H9 (cell line): ENCODE measurements around the gene USP35. TPM values are rescaled to one million over a fixed set of nuclear protein-coding genes. Genes with fewer than 3 reads are reported as not detected.
A peak's percentile ranks its signal among the peaks of the same experiment; 100 is the strongest.

ENCODE experiments used
- DNase-seq: peaks from one replicate; pipeline ENCODE4 v3.0.0-alpha.2; 2017
- H2AFZ ChIP-seq: one replicate; pipeline ENCODE4 v1.6.1; 2013; ENCODE audit warnings: mild to moderate bottlenecking, low read length, control low read depth, moderate library complexity
- H2AK5ac ChIP-seq: 2 replicates; pipeline ENCODE4 v1.6.1; 2013; ENCODE audit warnings: low read length, control low read depth, mixed read lengths; ENCODE audit not compliant: insufficient read length
- H2BK120ac ChIP-seq: one replicate; pipeline ENCODE4 v1.6.1; 2013; ENCODE audit warnings: low read depth, mild to moderate bottlenecking, low read length, control low read depth, inconsistent platforms; ENCODE audit not compliant: poor library complexity, severe bottlenecking
- H2BK12ac ChIP-seq: 2 replicates; pipeline ENCODE4 v1.6.1; 2013; ENCODE audit warnings: low read length, control low read depth, mixed read lengths, low read depth; ENCODE audit not compliant: insufficient read length
- H2BK15ac ChIP-seq: 2 replicates; pipeline ENCODE4 v1.6.1; 2013; ENCODE audit warnings: low read depth, low read length, control low read depth
- H2BK20ac ChIP-seq: one replicate; pipeline ENCODE4 v1.6.1; 2013; ENCODE audit warnings: low read depth, mild to moderate bottlenecking, low read length, control low read depth, inconsistent platforms; ENCODE audit not compliant: poor library complexity, severe bottlenecking
- H2BK5ac ChIP-seq: 2 replicates; pipeline ENCODE4 v1.6.1; 2013; ENCODE audit warnings: low read length, control low read depth, mixed read lengths; ENCODE audit not compliant: insufficient read length
- H3K14ac ChIP-seq: 2 replicates; pipeline ENCODE4 v1.6.1; 2013; ENCODE audit warnings: low read length, control low read depth; ENCODE audit not compliant: insufficient read depth
- H3K18ac ChIP-seq: 2 replicates; pipeline ENCODE4 v1.6.1; 2013; ENCODE audit warnings: low read depth, mild to moderate bottlenecking, mixed read lengths, low read length, control low read depth; ENCODE audit not compliant: insufficient read length
- H3K23ac ChIP-seq: 2 replicates; pipeline ENCODE4 v1.6.1; 2013; ENCODE audit warnings: low read length, control low read depth, mixed read lengths, low read depth; ENCODE audit not compliant: insufficient read length
- H3K23me2 ChIP-seq: 2 replicates; pipeline ENCODE4 v1.6.1; 2013; ENCODE audit warnings: low read depth, mild to moderate bottlenecking, mixed read lengths, low read length, control low read depth; ENCODE audit not compliant: insufficient read length, poor library complexity, severe bottlenecking
- H3K27ac ChIP-seq: 2 replicates; pipeline ENCODE4 v1.5.1; 2013; ENCODE audit warnings: low read length, control low read depth, mixed read lengths, low read depth; ENCODE audit not compliant: insufficient read length
- H3K27me3 ChIP-seq: 2 replicates; pipeline ENCODE4 v1.6.1; 2013; ENCODE audit warnings: low read length, control low read depth, inconsistent platforms; ENCODE audit not compliant: insufficient read depth
- H3K4ac ChIP-seq: 2 replicates; pipeline ENCODE4 v1.6.1; 2013; ENCODE audit warnings: low read depth, mild to moderate bottlenecking, control low read depth, inconsistent platforms, low read length, moderate library complexity
- H3K4me1 ChIP-seq: 2 replicates; pipeline ENCODE4 v1.6.1; 2013; ENCODE audit warnings: low read length, control low read depth, inconsistent platforms; ENCODE audit not compliant: insufficient read depth
- H3K4me2 ChIP-seq: 2 replicates; pipeline ENCODE4 v1.6.1; 2013; ENCODE audit warnings: low read length, control low read depth, mixed read lengths; ENCODE audit not compliant: insufficient read length, insufficient read depth
- H3K56ac ChIP-seq: 2 replicates; pipeline ENCODE4 v1.6.1; 2013; ENCODE audit warnings: low read depth, mild to moderate bottlenecking, mixed read lengths, low read length, control low read depth; ENCODE audit not compliant: insufficient read length
- H3K79me1 ChIP-seq: 2 replicates; pipeline ENCODE4 v1.6.1; 2013; ENCODE audit warnings: low read depth, mild to moderate bottlenecking, moderate library complexity, low read length, control low read depth, inconsistent platforms; ENCODE audit not compliant: insufficient read depth, poor library complexity, severe bottlenecking
- H3K79me2 ChIP-seq: 2 replicates; pipeline ENCODE4 v1.6.1; 2013; ENCODE audit warnings: low read length, control low read depth, inconsistent platforms; ENCODE audit not compliant: insufficient read depth
- H3K9ac ChIP-seq: 2 replicates; pipeline ENCODE4 v1.6.1; 2013; ENCODE audit warnings: low read length, control low read depth, mixed read lengths; ENCODE audit not compliant: insufficient read length; ENCODE audit errors: extremely low read depth
- H3K9me3 ChIP-seq: one replicate; pipeline ENCODE4 v1.6.1; 2013; ENCODE audit warnings: low read depth, low read length, inconsistent platforms; ENCODE audit not compliant: control insufficient read depth
- H3T11ph ChIP-seq: one replicate; pipeline ENCODE4 v1.6.1; 2013; ENCODE audit warnings: mild to moderate bottlenecking, low read length, control low read depth, inconsistent platforms
- H4K20me1 ChIP-seq: one replicate; pipeline ENCODE4 v1.6.1; 2013; ENCODE audit not compliant: control insufficient read depth, insufficient read length, insufficient read depth
- H4K5ac ChIP-seq: 2 replicates; pipeline ENCODE4 v1.6.1; 2013; ENCODE audit warnings: low read depth, mild to moderate bottlenecking, mixed read lengths, low read length, control low read depth; ENCODE audit not compliant: insufficient read length
- H4K8ac ChIP-seq: replicated peaks from 2 replicates; pipeline ENCODE4 v1.6.1; 2013; ENCODE audit warnings: low read length, control low read depth, mixed read lengths, low read depth; ENCODE audit not compliant: insufficient read length
- H4K91ac ChIP-seq: 2 replicates; pipeline ENCODE4 v1.6.1; 2013; ENCODE audit warnings: low read depth, mild to moderate bottlenecking, moderate library complexity, mixed read lengths, low read length, control low read depth; ENCODE audit not compliant: insufficient read length
- H3K27ac Mint-ChIP-seq, 3 experiments: 2 replicates in 2 of 3; 3 replicates in 1 of 3; pipeline ENCODE4 v1.8.0; 2020 to 2021; ENCODE audit warnings: mixed read lengths in 3 of 3, mild to moderate bottlenecking in 1 of 3, moderate library complexity in 1 of 3
- H3K27me3 Mint-ChIP-seq: 2 replicates; pipeline ENCODE4 v1.8.0; 2021; ENCODE audit warnings: low read depth, mild to moderate bottlenecking, moderate library complexity, mixed read lengths
- H3K36me3 Mint-ChIP-seq, 3 experiments: 2 replicates in 2 of 3; 3 replicates in 1 of 3; pipeline ENCODE4 v1.8.0; 2020 to 2021; ENCODE audit warnings: low read depth in 3 of 3, mixed read lengths in 3 of 3; ENCODE audit not compliant: insufficient read depth in 1 of 3
- H3K4me1 Mint-ChIP-seq, 2 experiments: 2 replicates each; pipeline ENCODE4 v1.8.0; 2020; ENCODE audit warnings: mixed read lengths in 2 of 2
- H3K4me3 Mint-ChIP-seq, 2 experiments: 2 replicates in 1 of 2; 3 replicates in 1 of 2; pipeline ENCODE4 v1.8.0; 2020 to 2021; ENCODE audit warnings: mild to moderate bottlenecking in 2 of 2, mixed read lengths in 2 of 2, moderate library complexity in 1 of 2
- H3K9me3 Mint-ChIP-seq, 2 experiments: 2 replicates in 1 of 2; 3 replicates in 1 of 2; pipeline ENCODE4 v1.8.0; 2020; ENCODE audit warnings: mild to moderate bottlenecking in 2 of 2, mixed read lengths in 2 of 2, moderate library complexity in 1 of 2
- CTCF ChIP-seq: fragments of 200-600 bp; sonication (generic); conservative IDR thresholded peaks from 3 replicates; pipeline ENCODE4 v1.8.0; 2021; ENCODE audit warnings: antibody characterized with exemption, mild to moderate bottlenecking
- WGBS: extraction: QIAGEN DNeasy Blood & Tissue Kit; methylation state at CpG from one replicate; pipeline ENCODE4 v1.1.7; 2013; ENCODE audit warnings: missing lambda C conversion rate, low lambda C conversion rate, mixed read lengths; ENCODE audit not compliant: insufficient read length; ENCODE audit errors: extremely low coverage; 5-methylcytosine and 5-hydroxymethylcytosine counted together
- total RNA-seq: library from RNA; stranded (reverse); gene quantifications from 2 replicates; pipeline ENCODE4 v1.2.1, GENCODE V29; 2021

The USP35 gene
- total RNA-seq, 1 experiment from 2014 or later, result 6.8 TPM

- Histone ChIP-seq H2AK5ac (no peak overlapping the region), H3T11ph (no peak overlapping the region), H4K20me1 (no peaks in the 10 kb centered on the region), H3K9me3 (no peaks in the 10 kb centered on the region), H3K18ac (no peak overlapping the region), H2BK15ac (no peak overlapping the region), H4K91ac (no peak overlapping the region), H3K27me3 (no peaks in the 10 kb centered on the region), H4K8ac (no peak overlapping the region), H3K9ac (no peak overlapping the region), H2BK120ac (no peak overlapping the region), H3K27ac (no peak overlapping the region), H2AFZ (no peak overlapping the region), H2BK12ac (no peak overlapping the region), H2BK5ac (no peak overlapping the region), H2BK20ac (no peak overlapping the region), H3K23me2 (no peaks in the 10 kb centered on the region), H3K4ac (no peak overlapping the region), H4K5ac (no peak overlapping the region), H3K14ac (no peak overlapping the region), H3K23ac (no peak overlapping the region), H3K79me1 (no peaks in the 10 kb centered on the region), H3K4me1 (peaks cover 2% of the 10 kb centered on the region; the same call in 1 of the 2 replicates), H3K56ac (no peak overlapping the region), H3K79me2 (no peaks in the 10 kb centered on the region), H3K4me2 (no peak overlapping the region)
- H3K4me3 Mint-ChIP-seq, result no peak overlapping the region
- H3K27ac Mint-ChIP-seq, result peak overlapping the region in 1 of 3 experiments; percentile 45; a peak in 1 of 7 replicates
- DNase-seq, result no peak
- no peaks in the 10 kb centered on the region for H3K9me3 Mint-ChIP-seq
- no peaks in the 10 kb centered on the region for H3K36me3 Mint-ChIP-seq
- TF ChIP-seq CTCF, result no peak
- H3K4me1 Mint-ChIP-seq, result peaks cover 16 to 27% of the 10 kb centered on the region in 2 experiments
- no peaks in the 10 kb centered on the region for H3K27me3 Mint-ChIP-seq
- WGBS, result no CpG with 5 or more reads among the region's 4 CpGs
Observed at GRCh38 chr11:78261367-78261766, 72.6 kb downstream of the USP35 start.
